Caco-2 (cell line): ENCODE data around the gene HOATZ. TPM values are rescaled to one million over a fixed set of nuclear protein-coding genes. Genes with fewer than 3 reads are reported as not detected.

Experiments used
- Bru-seq: library from RNA; stranded (reverse); fragments of 400-500 nt; gene quantifications from one replicate; lab custom pipeline; 2021; lab: Mats Ljungman, UMichigan
- BruChase-seq, 2 experiments: library from RNA; stranded (reverse); fragments of 400-500 nt; gene quantifications; one replicate each; lab custom pipeline; 2021; lab: Mats Ljungman, UMichigan
- BruUV-seq: library from RNA; stranded (reverse); fragments of 400-500 nt; replicated peaks from 2 replicates; lab custom pipeline; 2021; lab: Mats Ljungman, UMichigan
- CTCF ChIA-PET: fragments of 300-600 bp; sonication (Branson Sonifier 250); formaldehyde crosslinking; loops from one replicate; lab custom pipeline; 2022; ENCODE audit warnings: antibody characterized with exemption; lab: Charles Lee
- POLR2A ChIA-PET: fragments of 300-600 bp; sonication (Branson Sonifier 250); formaldehyde crosslinking; loops from one replicate; lab custom pipeline; 2022; ENCODE audit warnings: antibody characterized with exemption; lab: Charles Lee
- DNase-seq, 2 experiments: peaks; one replicate each; pipeline versions ENCODE4 v3.0.0 to v3.0.0-alpha.2; 2020 to 2022
- H3K27me3 ChIP-seq: replicated peaks from 2 replicates; pipeline ENCODE4 v1.6.0; 2011; ENCODE audit warnings: low read length; ENCODE audit not compliant: control insufficient read depth, insufficient read depth
- H3K36me3 ChIP-seq: 2 replicates; pipeline ENCODE4 v1.5.1; 2011; ENCODE audit warnings: low read length; ENCODE audit not compliant: control insufficient read depth, insufficient read depth
- H3K4me1 ChIP-seq: fragments of 250-450 bp; sonication (Bioruptor Pico); 2 replicates; pipeline ENCODE4 v1.5.1; 2020; ENCODE audit warnings: mild to moderate bottlenecking
- H3K4me3 ChIP-seq: 2 replicates; pipeline ENCODE4 v1.5.1; 2011; ENCODE audit warnings: low read depth, mild to moderate bottlenecking, control low read depth, low read length
- H3K9me3 ChIP-seq: fragments of 250-450 bp; sonication (Bioruptor Pico); 2 replicates; pipeline ENCODE4 v1.5.1; 2020; ENCODE audit warnings: mild to moderate bottlenecking, moderate library complexity
- H3K27ac Mint-ChIP-seq: one replicate; pipeline ENCODE4 v1.8.0; 2022; ENCODE audit warnings: mixed read lengths; ENCODE audit not compliant: unreplicated experiment
- H3K27me3 Mint-ChIP-seq: one replicate; pipeline ENCODE4 v1.8.0; 2022; ENCODE audit warnings: mixed read lengths; ENCODE audit not compliant: insufficient read depth, unreplicated experiment
- H3K36me3 Mint-ChIP-seq: one replicate; pipeline ENCODE4 v1.8.0; 2022; ENCODE audit warnings: mild to moderate bottlenecking, mixed read lengths; ENCODE audit not compliant: insufficient read depth, unreplicated experiment
- H3K4me1 Mint-ChIP-seq: one replicate; pipeline ENCODE4 v1.8.0; 2022; ENCODE audit warnings: low read depth, mixed read lengths; ENCODE audit not compliant: unreplicated experiment
- H3K4me3 Mint-ChIP-seq: one replicate; pipeline ENCODE4 v1.8.0; 2022; ENCODE audit warnings: mild to moderate bottlenecking, moderate library complexity, mixed read lengths; ENCODE audit not compliant: unreplicated experiment
- H3K9me3 Mint-ChIP-seq: one replicate; pipeline ENCODE4 v1.8.0; 2022; ENCODE audit warnings: mixed read lengths; ENCODE audit not compliant: unreplicated experiment
- CTCF ChIP-seq, 2 experiments: fragments of 200-600 bp in 1 of 2; IDR thresholded peaks; 1 replicate in 1 of 2; 2 replicates in 1 of 2; pipeline versions ENCODE4 v1.5.1 to v1.8.0; 2011 to 2022; ENCODE audit warnings: antibody characterized with exemption in 1 of 2, control low read depth in 1 of 2, inconsistent platforms in 1 of 2, low read depth in 1 of 2, low read length in 1 of 2, mild to moderate bottlenecking in 1 of 2, moderate library complexity in 1 of 2; ENCODE audit not compliant: insufficient read depth in 1 of 2, severe bottlenecking in 1 of 2, unreplicated experiment in 1 of 2
- intact Hi-C: fragments of 100-400 bp; cut with micrococcal nuclease; formaldehyde crosslinking; loops from one replicate; pipeline ENCODE4 v1.10.0; 2022; ENCODE audit not compliant: unreplicated experiment
- long read RNA-seq: library from polyadenylated mRNA; stranded (forward); transcript quantifications from one replicate; pipeline ENCODE4 v2.0.0, GENCODE V29; 2022
- total RNA-seq: library from RNA; stranded (reverse); gene quantifications from 2 replicates; pipeline ENCODE4 v1.2.3, GENCODE V29; 2022

The HOATZ gene
- total RNA-seq (not detected in 2 replicates), Bru-seq, nascent RNA (percentile 14 among the genes with signal in this experiment), BruChase-seq, experiment 1, labeled RNA remaining after a 2-hour chase (not detected), BruChase-seq, experiment 2, labeled RNA remaining after a 6-hour chase (not detected)
- long read RNA-seq = 0 reads

- intact Hi-C loops = no loop called here
- Mint-ChIP-seq H3K9me3 (no peaks in the 10 kb centered on the region), H3K27ac (no peak within 1 kb of the TSS), H3K4me3 (no peak within 1 kb of the TSS), H3K4me1 (no peaks in the 10 kb centered on the region), H3K27me3 (peaks cover 3% of the 10 kb centered on the region), H3K36me3 (no peaks in the 10 kb centered on the region)
- no peaks in the 10 kb centered on the region for H3K27me3 ChIP-seq
- TF ChIP-seq CTCF (IDR thresholded peaks at IDR 0.05; ENCODE audit: insufficient read depth in 1 of 2, low read depth in 1 of 2, low read length in 1 of 2, severe bottlenecking in 1 of 2, unreplicated experiment in 1 of 2) = no peak
- ChIA-PET POLR2A (no interaction called here), CTCF (no interaction called here)
- no peaks in the 10 kb centered on the region for H3K36me3 ChIP-seq
- peaks cover 18% of the 10 kb centered on the region; the same call in 1 of the 2 replicates for H3K4me1 ChIP-seq
- no TSS peak for BruUV-seq
- H3K9me3 ChIP-seq = no peaks in the 10 kb centered on the region
- no peak within 1 kb of the TSS for H3K4me3 ChIP-seq
- DNase-seq = no peak
Observed at GRCh38 chr11:111514216-111515031, at the start of gene HOATZ. TSS of gene HOATZ (plus strand) at chr11:111514778. CDS start at chr11:111514785, 7 bp downstream.

GRCh38 chr11:111465400-111465799 lies 49.2 kb upstream of the HOATZ start:
- Mint-ChIP-seq H3K9me3 (no peaks in the 10 kb centered on the region), H3K4me1 (no peaks in the 10 kb centered on the region), H3K4me3 (no peak overlapping the region), H3K27ac (no peak overlapping the region), H3K36me3 (no peaks in the 10 kb centered on the region), H3K27me3 (no peaks in the 10 kb centered on the region)
- Histone ChIP-seq H3K4me3 (no peak overlapping the region), H3K36me3 (no peaks in the 10 kb centered on the region), H3K27me3 (no peaks in the 10 kb centered on the region; the same call in 1 of the 2 replicates), H3K4me1 (no peaks in the 10 kb centered on the region), H3K9me3 (no peaks in the 10 kb centered on the region)
- no TSS peak for BruUV-seq
- POLR2A ChIA-PET = no interaction called here
- intact Hi-C loops = no loop called here
- CTCF ChIA-PET = no interaction called here
- no peak for TF ChIP-seq CTCF (IDR thresholded peaks at IDR 0.05; ENCODE audit: insufficient read depth in 1 of 2, low read depth in 1 of 2, low read length in 1 of 2, severe bottlenecking in 1 of 2, unreplicated experiment in 1 of 2)
- no peak for DNase-seq

GRCh38 chr11:111466615-111467014 lies 48.0 kb upstream of the HOATZ start:
- CTCF ChIA-PET = no interaction called here
- Mint-ChIP-seq H3K4me3 (no peak overlapping the region), H3K36me3 (no peaks in the 10 kb centered on the region), H3K4me1 (no peaks in the 10 kb centered on the region), H3K27me3 (no peaks in the 10 kb centered on the region), H3K9me3 (no peaks in the 10 kb centered on the region), H3K27ac (no peak overlapping the region)
- Histone ChIP-seq H3K27me3 (no peaks in the 10 kb centered on the region; the same call in 1 of the 2 replicates), H3K36me3 (no peaks in the 10 kb centered on the region), H3K9me3 (no peaks in the 10 kb centered on the region), H3K4me3 (no peak overlapping the region), H3K4me1 (no peaks in the 10 kb centered on the region)
- no peak for DNase-seq
- POLR2A ChIA-PET = no interaction called here
- BruUV-seq = no TSS peak
- TF ChIP-seq CTCF (IDR thresholded peaks at IDR 0.05; ENCODE audit: insufficient read depth in 1 of 2, low read depth in 1 of 2, low read length in 1 of 2, severe bottlenecking in 1 of 2, unreplicated experiment in 1 of 2) = no peak
- intact Hi-C loops = no loop called here
